Measurements from ENCODE around the gene GRAMD2A.

The GRAMD2A gene

DNA sequence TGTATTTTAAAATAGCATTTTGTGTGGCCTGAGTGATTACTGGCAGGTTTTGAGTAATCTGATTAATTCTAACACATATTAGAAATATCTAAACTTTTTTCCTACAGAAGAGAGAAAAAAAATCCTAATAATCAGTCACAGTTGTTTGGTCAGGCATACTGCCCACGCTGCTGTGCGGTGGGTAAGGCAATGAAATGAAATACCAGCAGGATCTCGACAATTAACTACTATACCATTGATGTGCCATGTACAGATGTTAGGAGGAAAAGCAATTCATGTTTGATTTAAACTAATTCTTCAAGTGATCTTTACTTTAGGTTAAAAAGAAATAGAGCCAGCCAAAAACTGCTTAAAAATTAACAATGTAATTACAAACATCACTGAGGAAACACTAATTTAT, 5.2 kb downstream of the GRAMD2A start:
- Histone ChIP-seq H3K4me3 (ENCODE audit: low read depth, low read length) (no peak overlapping the region), H3K4me1 (no peaks in the 10 kb centered on the region), H3K9me3 (no peaks in the 10 kb centered on the region), H3K27me3 (peaks cover 7% of the 10 kb centered on the region), H3K36me3 (no peaks in the 10 kb centered on the region)
- DNase-seq, result no peak
- no peak for TF ChIP-seq CTCF (IDR thresholded peaks at IDR 0.05; ENCODE audit: low read depth, low read length)

GRCh38 chr15:72189250-72189902, 8.2 kb downstream of the GRAMD2A start:
- no peak for DNase-seq
- Histone ChIP-seq H3K36me3 (no peaks in the 10 kb centered on the region), H3K27me3 (peaks cover 17% of the 10 kb centered on the region), H3K4me3 (ENCODE audit: low read depth, low read length) (no peak overlapping the region), H3K9me3 (no peaks in the 10 kb centered on the region), H3K4me1 (no peaks in the 10 kb centered on the region)
- no peak for TF ChIP-seq CTCF (IDR thresholded peaks at IDR 0.05; ENCODE audit: low read depth, low read length)

DNA sequence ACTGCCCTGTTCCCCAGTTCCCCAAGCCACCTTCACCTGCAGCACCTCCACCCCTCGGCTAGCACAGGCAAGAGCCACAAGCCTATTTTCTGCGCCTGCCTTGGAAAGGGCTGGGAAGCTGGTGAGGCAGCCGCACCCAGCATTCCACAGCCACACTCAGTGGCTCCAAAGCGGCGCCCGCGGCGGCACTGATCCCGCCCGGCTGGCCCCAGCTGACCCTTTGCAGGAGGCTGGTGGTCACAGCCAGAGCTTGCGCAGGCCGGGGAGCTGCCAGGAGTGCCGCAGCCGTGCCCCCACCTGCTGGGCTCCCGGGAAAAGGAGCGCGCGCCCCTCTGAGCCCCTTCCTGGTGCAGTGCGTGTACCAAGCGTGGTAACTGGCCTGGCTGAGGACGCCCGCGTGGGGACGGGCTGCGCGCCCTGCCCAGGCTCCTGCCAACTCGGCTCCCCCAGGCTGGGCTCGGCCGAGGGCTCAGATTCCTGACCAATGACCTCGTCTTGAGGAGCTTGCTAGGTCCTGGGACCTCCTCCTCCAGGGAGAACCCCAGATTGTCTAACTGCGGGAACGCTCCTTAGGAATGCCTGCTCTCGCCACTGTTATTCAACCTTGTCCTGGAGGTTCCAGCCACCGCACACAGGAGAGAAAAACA, 13.3 kb downstream of the GRAMD2A start:
- no peak for DNase-seq
- Histone ChIP-seq H3K36me3 (no peaks in the 10 kb centered on the region), H3K27me3 (peaks cover 20% of the 10 kb centered on the region), H3K4me3 (ENCODE audit: low read depth, low read length) (peak overlapping the region; percentile 13), H3K9me3 (no peaks in the 10 kb centered on the region), H3K4me1 (no peaks in the 10 kb centered on the region)
- TF ChIP-seq CTCF (IDR thresholded peaks at IDR 0.05; ENCODE audit: low read depth, low read length), result no peak

DNA sequence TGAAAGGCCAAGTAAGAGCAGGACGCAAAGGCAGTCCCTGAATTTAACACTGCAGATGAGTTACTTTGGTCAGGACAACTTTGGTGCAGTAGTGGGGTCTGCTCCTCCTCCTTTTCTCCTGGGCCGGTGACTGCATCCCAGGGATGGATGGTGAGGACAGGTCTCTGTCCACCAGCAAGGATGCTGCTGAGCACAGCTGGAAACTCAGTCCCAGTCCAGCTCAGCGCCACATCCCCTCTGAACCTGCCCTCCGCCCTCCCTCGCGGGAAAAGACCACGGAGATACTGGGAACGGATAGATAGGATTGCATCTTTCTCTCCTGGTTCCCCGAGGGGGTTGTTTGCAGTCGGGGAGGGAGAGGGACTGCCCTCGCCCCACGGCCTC, 13.8 kb downstream of the GRAMD2A start:
- Histone ChIP-seq H3K36me3 (no peaks in the 10 kb centered on the region), H3K4me1 (no peaks in the 10 kb centered on the region), H3K9me3 (no peaks in the 10 kb centered on the region), H3K4me3 (ENCODE audit: low read depth, low read length) (peak overlapping the region; percentile 13; the same call in 1 of the 2 replicates), H3K27me3 (peaks cover 20% of the 10 kb centered on the region)
- no peak for DNase-seq
- TF ChIP-seq CTCF (IDR thresholded peaks at IDR 0.05; ENCODE audit: low read depth, low read length), result no peak

DNA sequence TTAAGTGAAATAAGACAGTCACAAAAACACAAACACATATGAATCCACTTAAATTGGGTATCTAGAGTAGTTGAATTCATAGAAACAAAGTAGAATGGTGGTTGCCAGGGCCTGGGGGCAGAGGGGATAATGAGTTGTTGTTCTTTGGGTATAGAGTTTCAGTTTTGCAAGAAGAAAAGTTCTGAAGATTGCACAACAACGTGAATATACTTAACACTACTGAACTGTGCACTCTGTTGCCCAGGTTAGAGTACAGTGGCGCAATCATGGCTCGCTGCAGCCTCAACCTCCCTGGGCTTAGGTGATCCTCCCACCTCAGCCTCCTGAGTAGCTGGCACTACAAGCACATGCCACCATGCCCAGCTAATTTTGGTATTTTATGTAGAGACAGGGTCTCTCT, 14.9 kb downstream of the GRAMD2A start:
- H3K9me3 ChIP-seq, result no peaks in the 10 kb centered on the region
- no peak for DNase-seq
- no peak overlapping the region for H3K4me3 ChIP-seq (ENCODE audit: low read depth, low read length)
- no peak for TF ChIP-seq CTCF (IDR thresholded peaks at IDR 0.05; ENCODE audit: low read depth, low read length)
- peaks cover 20% of the 10 kb centered on the region for H3K27me3 ChIP-seq
- no peaks in the 10 kb centered on the region for H3K4me1 ChIP-seq
- no peaks in the 10 kb centered on the region for H3K36me3 ChIP-seq

- no peaks in the 10 kb centered on the region for H3K36me3 ChIP-seq
- no peak for TF ChIP-seq CTCF (IDR thresholded peaks at IDR 0.05; ENCODE audit: low read depth, low read length)
- no peak for DNase-seq
- no peak overlapping the region for H3K4me3 ChIP-seq (ENCODE audit: low read depth, low read length)
- H3K4me1 ChIP-seq, result no peaks in the 10 kb centered on the region
- peaks cover 20% of the 10 kb centered on the region for H3K27me3 ChIP-seq
- no peaks in the 10 kb centered on the region for H3K9me3 ChIP-seq
Observed at GRCh38 chr15:72182244-72182643, 15.3 kb downstream of the GRAMD2A start.

All from BE2C (cell line).